Activated naive CD8-positive, alpha-beta T cell treated with anti-CD3 and anti-CD28 coated beads for 36 hours (primary cell): ENCODE measurements around the gene HOPX. TPM values are rescaled to one million over a fixed set of nuclear protein-coding genes. Genes with fewer than 3 reads are reported as not detected.
"Not testable (repeated sequence)": the region's sequence is repeated elsewhere in the genome, so short reads cannot be mapped to it uniquely, and the experiment has no call there.

Source experiments
- DNase-seq: peaks from one replicate; pipeline ENCODE4 v3.0.0; 2021
- H3K27ac Mint-ChIP-seq: one replicate; pipeline ENCODE4 v1.8.0; 2022; ENCODE audit warnings: mild to moderate bottlenecking, moderate library complexity, mixed read lengths
- H3K27me3 Mint-ChIP-seq: one replicate; pipeline ENCODE4 v1.8.0; 2022; ENCODE audit warnings: mild to moderate bottlenecking, mixed read lengths
- H3K36me3 Mint-ChIP-seq: one replicate; pipeline ENCODE4 v1.8.0; 2021; ENCODE audit warnings: mild to moderate bottlenecking, mixed read lengths
- H3K4me1 Mint-ChIP-seq: one replicate; pipeline ENCODE4 v1.8.0; 2021; ENCODE audit warnings: mixed read lengths
- H3K4me3 Mint-ChIP-seq: one replicate; pipeline ENCODE4 v1.8.0; 2022; ENCODE audit warnings: mild to moderate bottlenecking, moderate library complexity, mixed read lengths
- H3K9me3 Mint-ChIP-seq: one replicate; pipeline ENCODE4 v1.8.0; 2022; ENCODE audit warnings: mixed read lengths
- total RNA-seq, 2 experiments: library from RNA; stranded (reverse); gene quantifications; one replicate each; pipeline ENCODE4 v1.2.3, GENCODE V29; 2021

Gene HOPX
- total RNA-seq, 2 experiments from 2014 or later, result 16.5 to 18.1 TPM

- Mint-ChIP-seq H3K4me1 (no peaks in the 10 kb centered on the region), H3K27me3 (no peaks in the 10 kb centered on the region), H3K4me3 (no peak overlapping the region), H3K27ac (no peak overlapping the region), H3K9me3 (no peaks in the 10 kb centered on the region), H3K36me3 (no peaks in the 10 kb centered on the region)
- DNase-seq, result no peak
These were observed 47.6 kb downstream of the HOPX start for GRCh38 chr4:56633486-56633885.

- H3K9me3 Mint-ChIP-seq, result peaks cover 4% of the 10 kb centered on the region
- H3K4me1 Mint-ChIP-seq, result no peaks in the 10 kb centered on the region
These were observed 50.0 kb downstream of the HOPX start for GRCh38 chr4:56630876-56631666.

GRCh38 chr4:56628592-56628991, 52.5 kb downstream of the HOPX start:
- peaks cover 17% of the 10 kb centered on the region for H3K9me3 Mint-ChIP-seq
- H3K36me3 Mint-ChIP-seq, result peaks cover 3% of the 10 kb centered on the region
- H3K27me3 Mint-ChIP-seq, result no peaks in the 10 kb centered on the region
- no peak overlapping the region for H3K27ac Mint-ChIP-seq
- no peaks in the 10 kb centered on the region for H3K4me1 Mint-ChIP-seq
- no peak overlapping the region for H3K4me3 Mint-ChIP-seq
- no peak for DNase-seq

More at GRCh38 chr4:56630876-56631666, 50.0 kb downstream of the HOPX start:
- H3K36me3 Mint-ChIP-seq, result no peaks in the 10 kb centered on the region
- no peak for DNase-seq
- no peaks in the 10 kb centered on the region for H3K27me3 Mint-ChIP-seq
- H3K27ac Mint-ChIP-seq, result no peak overlapping the region
- H3K4me3 Mint-ChIP-seq, result no peak overlapping the region

GRCh38 chr4:56627985-56628384, 53.1 kb downstream of the HOPX start:
- Mint-ChIP-seq H3K4me1 (no peaks in the 10 kb centered on the region), H3K4me3 (no peak overlapping the region), H3K9me3 (peaks cover 18% of the 10 kb centered on the region), H3K27ac (no peak overlapping the region), H3K36me3 (peaks cover 3% of the 10 kb centered on the region), H3K27me3 (no peaks in the 10 kb centered on the region)
- no peak for DNase-seq

- H3K27me3 Mint-ChIP-seq, result no peaks in the 10 kb centered on the region
- H3K4me1 Mint-ChIP-seq, result no peaks in the 10 kb centered on the region
- H3K9me3 Mint-ChIP-seq, result peaks cover 18% of the 10 kb centered on the region
- peaks cover 3% of the 10 kb centered on the region for H3K36me3 Mint-ChIP-seq
- no peak overlapping the region for H3K27ac Mint-ChIP-seq
- no peak overlapping the region for H3K4me3 Mint-ChIP-seq
- DNase-seq, result no peak
These were observed 53.7 kb downstream of the HOPX start for GRCh38 chr4:56627375-56627774.

GRCh38 chr4:56626963-56627362, 54.1 kb downstream of the HOPX start:
- H3K4me1 Mint-ChIP-seq, result no peaks in the 10 kb centered on the region
- H3K4me3 Mint-ChIP-seq, result no peak overlapping the region
- peaks cover 3% of the 10 kb centered on the region for H3K36me3 Mint-ChIP-seq
- H3K9me3 Mint-ChIP-seq, result peaks cover 18% of the 10 kb centered on the region
- no peaks in the 10 kb centered on the region for H3K27me3 Mint-ChIP-seq
- DNase-seq, result no peak
- H3K27ac Mint-ChIP-seq, result no peak overlapping the region

GRCh38 chr4:56626420-56626819, 54.7 kb downstream of the HOPX start:
- Mint-ChIP-seq H3K9me3 (peaks cover 18% of the 10 kb centered on the region), H3K27me3 (peaks cover 4% of the 10 kb centered on the region), H3K36me3 (peaks cover 3% of the 10 kb centered on the region)

GRCh38 chr4:56622176-56622575, 58.9 kb downstream of the HOPX start:
- Mint-ChIP-seq H3K4me1 (peaks cover 3% of the 10 kb centered on the region), H3K4me3 (no peak overlapping the region), H3K36me3 (peaks cover 3% of the 10 kb centered on the region), H3K27me3 (peaks cover 9% of the 10 kb centered on the region), H3K9me3 (peaks cover 18% of the 10 kb centered on the region), H3K27ac (no peak overlapping the region)
- no peak for DNase-seq

More at GRCh38 chr4:56626420-56626819, 54.7 kb downstream of the HOPX start:
- Mint-ChIP-seq H3K4me3 (no peak overlapping the region), H3K4me1 (no peaks in the 10 kb centered on the region), H3K27ac (no peak overlapping the region)
- no peak for DNase-seq

- no peak overlapping the region for H3K4me3 Mint-ChIP-seq
These were observed 61.3 kb downstream of the HOPX start for GRCh38 chr4:56619816-56620215.

GRCh38 chr4:56619160-56619559, 61.9 kb downstream of the HOPX start:
- H3K27me3 Mint-ChIP-seq, result peaks cover 9% of the 10 kb centered on the region
- DNase-seq, result no peak
- peaks cover 6% of the 10 kb centered on the region for H3K9me3 Mint-ChIP-seq
- H3K4me3 Mint-ChIP-seq, result no peak overlapping the region
- peaks cover 3% of the 10 kb centered on the region for H3K4me1 Mint-ChIP-seq
- no peak overlapping the region for H3K27ac Mint-ChIP-seq
- H3K36me3 Mint-ChIP-seq, result peaks cover 3% of the 10 kb centered on the region

More at GRCh38 chr4:56619816-56620215, 61.3 kb downstream of the HOPX start:
- peaks cover 6% of the 10 kb centered on the region for H3K9me3 Mint-ChIP-seq
- DNase-seq, result no peak
- H3K4me1 Mint-ChIP-seq, result peaks cover 3% of the 10 kb centered on the region
- peaks cover 9% of the 10 kb centered on the region for H3K27me3 Mint-ChIP-seq
- no peak overlapping the region for H3K27ac Mint-ChIP-seq
- H3K36me3 Mint-ChIP-seq, result peaks cover 3% of the 10 kb centered on the region

- peaks cover 9% of the 10 kb centered on the region for H3K27me3 Mint-ChIP-seq
- no peak for DNase-seq
- H3K36me3 Mint-ChIP-seq, result no peaks in the 10 kb centered on the region
- no peak overlapping the region for H3K27ac Mint-ChIP-seq
- peaks cover 2% of the 10 kb centered on the region for H3K9me3 Mint-ChIP-seq
- no peak overlapping the region for H3K4me3 Mint-ChIP-seq
- peaks cover 3% of the 10 kb centered on the region for H3K4me1 Mint-ChIP-seq
These were observed 62.4 kb downstream of the HOPX start for GRCh38 chr4:56618734-56619133.

GRCh38 chr4:56613101-56613862, 67.8 kb downstream of the HOPX start:
- Mint-ChIP-seq H3K27me3 (peaks cover 6% of the 10 kb centered on the region), H3K9me3 (no peaks in the 10 kb centered on the region), H3K27ac (no peak overlapping the region), H3K4me3 (no peak overlapping the region), H3K36me3 (no peaks in the 10 kb centered on the region), H3K4me1 (no peaks in the 10 kb centered on the region)
- no peak for DNase-seq

- Mint-ChIP-seq H3K9me3 (no peaks in the 10 kb centered on the region), H3K27me3 (no peaks in the 10 kb centered on the region), H3K36me3 (no peaks in the 10 kb centered on the region), H3K4me3 (no peak overlapping the region), H3K4me1 (no peaks in the 10 kb centered on the region), H3K27ac (no peak overlapping the region)
- no peak for DNase-seq
These were observed 68.8 kb downstream of the HOPX start for GRCh38 chr4:56612282-56612681.

GRCh38 chr4:56611501-56611900, 69.6 kb downstream of the HOPX start:
- Mint-ChIP-seq H3K4me1 (no peaks in the 10 kb centered on the region), H3K27ac (no peak overlapping the region), H3K4me3 (no peak overlapping the region), H3K9me3 (no peaks in the 10 kb centered on the region), H3K27me3 (no peaks in the 10 kb centered on the region), H3K36me3 (no peaks in the 10 kb centered on the region)
- DNase-seq, result no peak

GRCh38 chr4:56610170-56610569, 70.9 kb downstream of the HOPX start:
- not testable (repeated sequence) for H3K4me1 Mint-ChIP-seq, H3K27ac Mint-ChIP-seq, H3K27me3 Mint-ChIP-seq, H3K36me3 Mint-ChIP-seq, H3K9me3 Mint-ChIP-seq, H3K4me3 Mint-ChIP-seq, DNase-seq
